ENCODE results near the gene MIB1.

Gene MIB1

GRCh38 chr18:21903709-21904108 is 163.1 kb downstream of the MIB1 start:
- H3K4me1 ChIP-seq: no peaks in the 10 kb centered on the region
- intact Hi-C loops (cut with DNase I; ENCODE audit: low total_unique reads): loop anchor here (10.0 kb wide), 1 partner anchor 661 kb away; no protein-coding TSS in a partner anchor
- H3K27ac ChIP-seq: no peak overlapping the region
- TF ChIP-seq CTCF (IDR thresholded peaks at IDR 0.05): no peak
- no peak overlapping the region for H3K4me3 ChIP-seq
- no peaks in the 10 kb centered on the region for H3K27me3 ChIP-seq
- no peaks in the 10 kb centered on the region for H3K9me3 ChIP-seq
- DNase-seq: no peak
- H3K36me3 ChIP-seq: no peaks in the 10 kb centered on the region

- H3K27ac ChIP-seq: no peak overlapping the region
- no peaks in the 10 kb centered on the region for H3K9me3 ChIP-seq
- TF ChIP-seq CTCF (IDR thresholded peaks at IDR 0.05): no peak
- no peaks in the 10 kb centered on the region for H3K27me3 ChIP-seq
- H3K4me3 ChIP-seq: no peak overlapping the region
- no peaks in the 10 kb centered on the region for H3K36me3 ChIP-seq
- no peak for DNase-seq
- intact Hi-C loops (cut with DNase I; ENCODE audit: low total_unique reads): loop anchor here (10.0 kb wide), 1 partner anchor 660 kb away; no protein-coding TSS in a partner anchor
- H3K4me1 ChIP-seq: no peaks in the 10 kb centered on the region
Measured at GRCh38 chr18:21904856-21905255, 164.3 kb downstream of the MIB1 start.

GRCh38 chr18:21907451-21907850 is 166.9 kb downstream of the MIB1 start:
- DNase-seq: no peak

GRCh38 chr18:21908711-21909110 is 168.1 kb downstream of the MIB1 start:
- Histone ChIP-seq H3K36me3 (no peaks in the 10 kb centered on the region), H3K27me3 (no peaks in the 10 kb centered on the region), H3K27ac (no peak overlapping the region), H3K4me3 (no peak overlapping the region), H3K4me1 (no peaks in the 10 kb centered on the region), H3K9me3 (no peaks in the 10 kb centered on the region)
- no peak for TF ChIP-seq CTCF (IDR thresholded peaks at IDR 0.05)
- no peak for DNase-seq
- intact Hi-C loops (cut with DNase I; ENCODE audit: low total_unique reads): loop anchor here (10.0 kb wide), 1 partner anchor 656 kb away; no protein-coding TSS in a partner anchor

More at GRCh38 chr18:21907451-21907850, 166.9 kb downstream of the MIB1 start:
- H3K4me3 ChIP-seq: no peak overlapping the region
- intact Hi-C loops (cut with DNase I; ENCODE audit: low total_unique reads): loop anchor here (10.0 kb wide), 1 partner anchor 657 kb away; no protein-coding TSS in a partner anchor
- no peaks in the 10 kb centered on the region for H3K4me1 ChIP-seq
- no peaks in the 10 kb centered on the region for H3K36me3 ChIP-seq
- H3K27ac ChIP-seq: no peak overlapping the region
- no peak for TF ChIP-seq CTCF (IDR thresholded peaks at IDR 0.05)
- H3K27me3 ChIP-seq: no peaks in the 10 kb centered on the region
- H3K9me3 ChIP-seq: no peaks in the 10 kb centered on the region

- H3K4me1 ChIP-seq: no peaks in the 10 kb centered on the region
- intact Hi-C loops (cut with DNase I; ENCODE audit: low total_unique reads): no loop called here
Measured at GRCh38 chr18:21910906-21911305, 170.3 kb downstream of the MIB1 start.

More at GRCh38 chr18:21910906-21911305, 170.3 kb downstream of the MIB1 start:
- TF ChIP-seq CTCF (IDR thresholded peaks at IDR 0.05): no peak
- no peak overlapping the region for H3K27ac ChIP-seq
- H3K4me3 ChIP-seq: no peak overlapping the region
- no peaks in the 10 kb centered on the region for H3K36me3 ChIP-seq
- DNase-seq: no peak
- H3K27me3 ChIP-seq: no peaks in the 10 kb centered on the region
- H3K9me3 ChIP-seq: no peaks in the 10 kb centered on the region
